Thyroid gland (tissue), 4 donors: ENCODE data around the gene CYLC2.

Experiments used
- CTCF ChIP-seq, 6 experiments: fragments of 200-600 bp in 3 of 6; fragments of 450-650 bp in 3 of 6; sonication (generic) in 3 of 6; IDR thresholded peaks; one replicate each; pipeline ENCODE4 v1.5.1; 2016 to 2019; ENCODE audit warnings: antibody characterized with exemption in 6 of 6, mild to moderate bottlenecking in 2 of 6, inconsistent platforms in 1 of 6, moderate library complexity in 1 of 6
- POLR2A ChIP-seq, 2 donors: fragments of 450-650 bp; IDR thresholded peaks; one replicate each; pipeline ENCODE4 v1.6.1; 2017; ENCODE audit warnings: antibody characterized with exemption in 2 of 2, mild to moderate bottlenecking in 2 of 2, moderate library complexity in 1 of 2

- no peak for TF ChIP-seq POLR2A (IDR thresholded peaks at IDR 0.05)
- no peak for TF ChIP-seq CTCF (IDR thresholded peaks at IDR 0.05)
Measured at GRCh38 chr9:102995033-102995432, at the start of gene CYLC2.
